CD14-positive monocyte (primary cell): Measurements from ENCODE around the gene PPRC1. TPM values are rescaled to one million over a fixed set of nuclear protein-coding genes. Genes with fewer than 3 reads are reported as not detected.

Experiments
- DNase-seq, 3 donors: peaks; one replicate each; pipeline ENCODE4 v3.0.0-alpha.2; 2011 to 2022
- H2AFZ ChIP-seq: 2 replicates; pipeline ENCODE4 v1.6.0; 2012; ENCODE audit warnings: mild to moderate bottlenecking, low read depth, low read length, inconsistent platforms; ENCODE audit not compliant: insufficient read depth, poor library complexity, severe bottlenecking
- H3K27ac ChIP-seq, 2 donors: 1 replicate in 1 of 2; 2 replicates in 1 of 2; pipeline ENCODE4 v1.5.1; 2012 to 2013; ENCODE audit warnings: low read length in 2 of 2, control low read depth in 1 of 2, inconsistent platforms in 1 of 2, low read depth in 1 of 2, mild to moderate bottlenecking in 1 of 2
- H3K27me3 ChIP-seq, 2 donors: one replicate each; pipeline versions ENCODE4 v1.6.0 to v1.6.1; 2011 to 2013; ENCODE audit warnings: low read length in 2 of 2; ENCODE audit not compliant: control insufficient read depth in 2 of 2, insufficient read depth in 2 of 2
- H3K36me3 ChIP-seq, 2 donors: replicated peaks in 1 of 2; 1 replicate in 1 of 2; 2 replicates in 1 of 2; pipeline versions ENCODE4 v1.5.1 to v1.6.1; 2012 to 2013; ENCODE audit warnings: low read length in 2 of 2, control low read depth in 1 of 2, inconsistent platforms in 1 of 2, mild to moderate bottlenecking in 1 of 2; ENCODE audit not compliant: insufficient read depth in 2 of 2, control insufficient read depth in 1 of 2
- H3K4me1 ChIP-seq, 2 donors: 1 replicate in 1 of 2; 2 replicates in 1 of 2; pipeline versions ENCODE4 v1.5.1 to v1.6.1; 2012 to 2013; ENCODE audit warnings: low read length in 2 of 2, control low read depth in 1 of 2, inconsistent platforms in 1 of 2, mild to moderate bottlenecking in 1 of 2, moderate library complexity in 1 of 2; ENCODE audit not compliant: insufficient read depth in 2 of 2, control insufficient read depth in 1 of 2
- H3K4me2 ChIP-seq: replicated peaks from 2 replicates; pipeline ENCODE3; 2012; ENCODE audit warnings: low read length, moderate library complexity, mild to moderate bottlenecking; ENCODE audit not compliant: poor library complexity, severe bottlenecking; ENCODE audit errors: extremely low read depth
- H3K4me3 ChIP-seq, 3 experiments: fragments of 200-600 bp in 1 of 3; sonication (generic) in 1 of 3; replicated peaks in 1 of 3; 1 replicate in 2 of 3; 2 replicates in 1 of 3; pipeline ENCODE4 v1.5.1; 2011 to 2013; ENCODE audit warnings: low read length in 3 of 3, mild to moderate bottlenecking in 3 of 3, control low read depth in 2 of 3, low read depth in 2 of 3, inconsistent platforms in 1 of 3, moderate library complexity in 1 of 3
- H3K79me2 ChIP-seq: 2 replicates; pipeline ENCODE4 v1.6.0; 2012; ENCODE audit warnings: mild to moderate bottlenecking, control low read depth, inconsistent platforms, low read length, moderate library complexity; ENCODE audit not compliant: insufficient read depth
- H3K9ac ChIP-seq: 2 replicates; pipeline ENCODE4 v1.6.0; 2017; ENCODE audit warnings: low read length, mild to moderate bottlenecking; ENCODE audit not compliant: insufficient read depth, poor library complexity, severe bottlenecking
- H3K9me3 ChIP-seq, 2 donors: replicated peaks in 1 of 2; 1 replicate in 1 of 2; 2 replicates in 1 of 2; pipeline versions ENCODE4 v1.5.1 to v1.6.1; 2012 to 2013; ENCODE audit warnings: low read length in 2 of 2, control low read depth in 1 of 2; ENCODE audit not compliant: control insufficient read depth in 1 of 2, insufficient read depth in 1 of 2
- H4K20me1 ChIP-seq: 2 replicates; pipeline ENCODE4 v1.6.0; 2012; ENCODE audit warnings: mild to moderate bottlenecking, low read length, control low read depth, moderate library complexity; ENCODE audit not compliant: insufficient read depth
- H3K27ac Mint-ChIP-seq, 7 donors: one replicate each; pipeline ENCODE4 v1.8.0; 2020; ENCODE audit warnings: mild to moderate bottlenecking in 7 of 7, mixed read lengths in 7 of 7, moderate library complexity in 6 of 7, inconsistent platforms in 2 of 7
- H3K27me3 Mint-ChIP-seq, 3 donors: one replicate each; pipeline ENCODE4 v1.8.0; 2021 to 2022; ENCODE audit warnings: low read depth in 3 of 3, mild to moderate bottlenecking in 3 of 3, mixed read lengths in 3 of 3, moderate library complexity in 3 of 3, inconsistent platforms in 1 of 3
- H3K36me3 Mint-ChIP-seq, 2 donors: one replicate each; pipeline ENCODE4 v1.8.0; 2020; ENCODE audit warnings: mixed read lengths in 2 of 2, inconsistent platforms in 1 of 2, mild to moderate bottlenecking in 1 of 2
- H3K4me1 Mint-ChIP-seq: one replicate; pipeline ENCODE4 v1.8.0; 2020; ENCODE audit warnings: mild to moderate bottlenecking, mixed read lengths
- H3K4me3 Mint-ChIP-seq, 2 donors: one replicate each; pipeline ENCODE4 v1.8.0; 2020; ENCODE audit warnings: mild to moderate bottlenecking in 2 of 2, mixed read lengths in 2 of 2, moderate library complexity in 1 of 2
- H3K9me3 Mint-ChIP-seq, 7 donors: one replicate each; pipeline ENCODE4 v1.8.0; 2020 to 2022; ENCODE audit warnings: mixed read lengths in 7 of 7, mild to moderate bottlenecking in 6 of 7, moderate library complexity in 6 of 7, inconsistent platforms in 2 of 7
- WGBS: methylation state at CpG from one replicate; pipeline ENCODE4 v1.1.5; 2013; ENCODE audit warnings: missing lambda C conversion rate; ENCODE audit not compliant: insufficient coverage; 5-methylcytosine and 5-hydroxymethylcytosine counted together
- intact Hi-C, 2 donors: fragments of 100-400 bp; cut with micrococcal nuclease; formaldehyde crosslinking; loops; one replicate each; pipeline versions ENCODE4 v1.15.0 to v1.15.1; 2023
- polyA plus RNA-seq, 3 donors: library from polyadenylated mRNA; depleted of rRNA in 1 of 3; unstranded in 2 of 3; stranded (reverse) in 1 of 3; fragments of 300-500 nt in 2 of 3; fragments of >200 nt in 1 of 3; fragmentation: Illumina TruSeq in 2 of 3; gene quantifications; 1 replicate in 2 of 3; 2 replicates in 1 of 3; pipeline ENCODE4 v1.2.3, GENCODE V29; 2012 to 2021
- TF ChIP-seq, protein P1 (sequence below): fragments of 200-600 bp; IDR thresholded peaks from one replicate; pipeline ENCODE4 v1.8.0; 2022; ENCODE audit warnings: antibody characterized with exemption, mild to moderate bottlenecking

The PPRC1 gene
- polyA plus RNA-seq, 3 donors, result 1.1 to 15.6 (median 2.5) TPM

DNA sequence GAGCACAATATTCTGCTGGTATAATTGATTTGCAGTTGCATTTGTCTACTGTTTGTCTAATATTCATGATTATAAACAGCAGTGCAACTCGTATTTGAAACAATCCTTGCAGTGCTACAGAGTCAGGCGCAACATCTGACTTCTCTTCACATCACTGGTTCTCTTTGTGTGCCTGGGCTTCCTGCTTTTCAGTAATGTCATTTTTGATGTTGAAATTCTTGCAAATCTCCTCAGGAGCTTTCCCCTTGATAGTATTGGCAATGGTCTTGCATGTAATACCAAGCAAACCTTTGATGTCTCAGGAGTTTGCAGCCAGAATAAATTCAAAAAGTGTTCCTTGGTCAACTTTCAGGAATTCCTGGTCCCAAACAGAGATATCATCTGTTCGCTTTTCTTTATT is 47.5 kb upstream of the PPRC1 start:
- peak in 2 of 3 donors; percentile 57 to 70 for DNase-seq
- TF ChIP-seq, protein P1, sequence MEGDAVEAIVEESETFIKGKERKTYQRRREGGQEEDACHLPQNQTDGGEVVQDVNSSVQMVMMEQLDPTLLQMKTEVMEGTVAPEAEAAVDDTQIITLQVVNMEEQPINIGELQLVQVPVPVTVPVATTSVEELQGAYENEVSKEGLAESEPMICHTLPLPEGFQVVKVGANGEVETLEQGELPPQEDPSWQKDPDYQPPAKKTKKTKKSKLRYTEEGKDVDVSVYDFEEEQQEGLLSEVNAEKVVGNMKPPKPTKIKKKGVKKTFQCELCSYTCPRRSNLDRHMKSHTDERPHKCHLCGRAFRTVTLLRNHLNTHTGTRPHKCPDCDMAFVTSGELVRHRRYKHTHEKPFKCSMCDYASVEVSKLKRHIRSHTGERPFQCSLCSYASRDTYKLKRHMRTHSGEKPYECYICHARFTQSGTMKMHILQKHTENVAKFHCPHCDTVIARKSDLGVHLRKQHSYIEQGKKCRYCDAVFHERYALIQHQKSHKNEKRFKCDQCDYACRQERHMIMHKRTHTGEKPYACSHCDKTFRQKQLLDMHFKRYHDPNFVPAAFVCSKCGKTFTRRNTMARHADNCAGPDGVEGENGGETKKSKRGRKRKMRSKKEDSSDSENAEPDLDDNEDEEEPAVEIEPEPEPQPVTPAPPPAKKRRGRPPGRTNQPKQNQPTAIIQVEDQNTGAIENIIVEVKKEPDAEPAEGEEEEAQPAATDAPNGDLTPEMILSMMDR, result no peak
- peaks cover 6 to 16% of the 10 kb centered on the region in 2 donors for H3K4me1 ChIP-seq
- H3K4me2 ChIP-seq, result no peak overlapping the region
- intact Hi-C loops, result no loop called here
- Mint-ChIP-seq H3K4me1 (peaks cover 8% of the 10 kb centered on the region), H3K9me3 (peaks cover 0 to under 1% (median 0%) of the 10 kb centered on the region in 7 donors), H3K36me3 (peaks cover 2% of the 10 kb centered on the region in 2 donors), H3K4me3 (no peak overlapping the region), H3K27ac (peak overlapping the region in 3 of 7 donors; percentile 46 to 80 (median 80)), H3K27me3 (no peaks in the 10 kb centered on the region)
- H3K9ac ChIP-seq, result no peak overlapping the region
- no peak overlapping the region for H3K27ac ChIP-seq
- H3K79me2 ChIP-seq, result no peaks in the 10 kb centered on the region
- no peaks in the 10 kb centered on the region for H3K9me3 ChIP-seq
- H4K20me1 ChIP-seq, result no peaks in the 10 kb centered on the region
- no peak overlapping the region for H2AFZ ChIP-seq
- no peaks in the 10 kb centered on the region for H3K36me3 ChIP-seq
- H3K27me3 ChIP-seq, result no peaks in the 10 kb centered on the region
- H3K4me3 ChIP-seq, result no peak overlapping the region
- no CpG with 5 or more reads among the region's 3 CpGs for WGBS

DNA sequence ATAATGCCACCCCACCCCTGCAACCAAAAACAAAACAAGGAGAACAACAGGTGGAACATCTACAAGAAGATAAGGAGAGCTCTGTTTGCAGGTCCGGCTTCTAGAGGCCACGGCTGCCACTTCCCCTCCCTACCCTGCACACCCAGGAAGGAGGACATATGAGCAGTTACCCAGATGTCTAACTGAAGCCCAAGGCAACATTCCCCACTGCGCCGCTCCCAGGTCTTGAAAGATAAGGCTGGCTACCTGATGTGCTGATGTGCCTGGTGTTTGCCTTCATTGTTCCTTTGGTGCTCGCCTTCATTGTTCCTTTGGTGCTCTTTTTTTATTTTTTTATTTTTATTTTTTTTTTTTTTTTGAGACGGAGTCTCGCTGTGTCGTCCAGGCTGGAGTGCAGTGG is 46.6 kb upstream of the PPRC1 start:
- intact Hi-C loops, result no loop called here
- peaks cover 8% of the 10 kb centered on the region for H3K4me1 Mint-ChIP-seq
- Histone ChIP-seq H3K27ac (no peak overlapping the region), H4K20me1 (no peaks in the 10 kb centered on the region), H3K36me3 (no peaks in the 10 kb centered on the region), H3K4me2 (no peak overlapping the region), H3K4me3 (no peak overlapping the region), H3K27me3 (no peaks in the 10 kb centered on the region), H3K9me3 (no peaks in the 10 kb centered on the region), H3K79me2 (no peaks in the 10 kb centered on the region), H3K9ac (no peak overlapping the region), H3K4me1 (peaks cover 6 to 16% of the 10 kb centered on the region in 2 donors), H2AFZ (no peak overlapping the region)
- peaks cover 2 to 4% of the 10 kb centered on the region in 2 donors for H3K36me3 Mint-ChIP-seq
- 100% methylated on average over 2 of the region's 8 CpGs for WGBS
- peak overlapping the region in 3 of 7 donors; percentile 46 to 80 (median 80) for H3K27ac Mint-ChIP-seq
- H3K4me3 Mint-ChIP-seq, result no peak overlapping the region
- TF ChIP-seq, protein P1, result no peak
- no peaks in the 10 kb centered on the region for H3K9me3 Mint-ChIP-seq
- no peaks in the 10 kb centered on the region for H3K27me3 Mint-ChIP-seq
- DNase-seq, result no peak
